ENCODE measurements around the gene CYB5R4. TPM values are rescaled to one million over a fixed set of nuclear protein-coding genes. Genes with fewer than 3 reads are reported as not detected.

Gene CYB5R4
- total and polyA plus RNA-seq, 2 donors (not counting 1 experiment from before 2014, with no cell fraction given): 4.3 to 10.6 TPM

DNA sequence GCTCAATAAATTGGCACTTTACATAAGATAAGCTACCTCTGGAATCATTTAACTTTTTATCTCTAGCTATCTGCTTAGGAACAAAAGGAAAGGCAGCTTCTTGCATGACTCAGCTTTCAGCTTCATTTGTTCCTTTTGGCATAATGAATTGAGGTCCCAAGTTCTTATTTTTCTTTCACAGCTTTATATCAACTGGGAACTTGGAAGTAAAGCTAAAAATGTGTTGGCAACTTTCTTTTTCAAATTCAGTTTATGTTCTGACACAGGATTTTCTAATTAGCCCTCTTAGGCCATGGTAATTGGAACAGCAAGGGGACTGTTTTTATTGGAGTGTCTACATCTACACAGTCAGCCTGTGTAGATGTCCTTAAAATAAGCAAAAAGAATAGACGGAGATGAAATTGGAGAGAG is 118.8 kb downstream of the CYB5R4 start:
- Histone ChIP-seq H3K27me3 (ENCODE audit: control insufficient read depth, insufficient read depth, low read length) (no peaks in the 10 kb centered on the region), H2AFZ (ENCODE audit: low read length) (no peak overlapping the region), H3K9me3 (ENCODE audit: control insufficient read depth, insufficient read depth, low read depth, low read length) (no peaks in the 10 kb centered on the region), H3K79me2 (ENCODE audit: control insufficient read depth, insufficient read depth, low read length) (no peaks in the 10 kb centered on the region), H3K9ac (ENCODE audit: insufficient read depth, low read length) (no peak overlapping the region), H3K4me1 (ENCODE audit: control insufficient read depth, extremely low read depth, insufficient read depth, low read length) (no peaks in the 10 kb centered on the region), H3K4me2 (ENCODE audit: extremely low read depth, insufficient read depth, low read length) (no peak overlapping the region), H3K36me3 (ENCODE audit: control insufficient read depth, insufficient read depth, low read length) (no peaks in the 10 kb centered on the region), H3K4me3 (replicated peaks in 1 of 4; ENCODE audit: control extremely low read depth in 1 of 4, insufficient read depth in 1 of 4, low read depth in 3 of 4, low read length in 4 of 4) (no peak overlapping the region), H3K27ac (ENCODE audit: insufficient read depth, low read length) (no peak overlapping the region), H4K20me1 (ENCODE audit: control insufficient read depth, extremely low read depth, insufficient read depth, low read length) (no peaks in the 10 kb centered on the region)
- no peak for TF ChIP-seq EZH2 (IDR thresholded peaks at IDR 0.05; ENCODE audit: low read length, missing control alignments)
- TF ChIP-seq, protein P1, sequence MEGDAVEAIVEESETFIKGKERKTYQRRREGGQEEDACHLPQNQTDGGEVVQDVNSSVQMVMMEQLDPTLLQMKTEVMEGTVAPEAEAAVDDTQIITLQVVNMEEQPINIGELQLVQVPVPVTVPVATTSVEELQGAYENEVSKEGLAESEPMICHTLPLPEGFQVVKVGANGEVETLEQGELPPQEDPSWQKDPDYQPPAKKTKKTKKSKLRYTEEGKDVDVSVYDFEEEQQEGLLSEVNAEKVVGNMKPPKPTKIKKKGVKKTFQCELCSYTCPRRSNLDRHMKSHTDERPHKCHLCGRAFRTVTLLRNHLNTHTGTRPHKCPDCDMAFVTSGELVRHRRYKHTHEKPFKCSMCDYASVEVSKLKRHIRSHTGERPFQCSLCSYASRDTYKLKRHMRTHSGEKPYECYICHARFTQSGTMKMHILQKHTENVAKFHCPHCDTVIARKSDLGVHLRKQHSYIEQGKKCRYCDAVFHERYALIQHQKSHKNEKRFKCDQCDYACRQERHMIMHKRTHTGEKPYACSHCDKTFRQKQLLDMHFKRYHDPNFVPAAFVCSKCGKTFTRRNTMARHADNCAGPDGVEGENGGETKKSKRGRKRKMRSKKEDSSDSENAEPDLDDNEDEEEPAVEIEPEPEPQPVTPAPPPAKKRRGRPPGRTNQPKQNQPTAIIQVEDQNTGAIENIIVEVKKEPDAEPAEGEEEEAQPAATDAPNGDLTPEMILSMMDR (conservative IDR thresholded peaks at IDR 0.05 in 1 of 2, IDR thresholded peaks at IDR 0.05 in 1 of 2; ENCODE audit: low read depth in 1 of 2, low read length in 2 of 2): no peak
- peak in 1 of 2 donors; percentile 72 for DNase-seq (ENCODE audit: low read depth in 2 of 2)

DNA sequence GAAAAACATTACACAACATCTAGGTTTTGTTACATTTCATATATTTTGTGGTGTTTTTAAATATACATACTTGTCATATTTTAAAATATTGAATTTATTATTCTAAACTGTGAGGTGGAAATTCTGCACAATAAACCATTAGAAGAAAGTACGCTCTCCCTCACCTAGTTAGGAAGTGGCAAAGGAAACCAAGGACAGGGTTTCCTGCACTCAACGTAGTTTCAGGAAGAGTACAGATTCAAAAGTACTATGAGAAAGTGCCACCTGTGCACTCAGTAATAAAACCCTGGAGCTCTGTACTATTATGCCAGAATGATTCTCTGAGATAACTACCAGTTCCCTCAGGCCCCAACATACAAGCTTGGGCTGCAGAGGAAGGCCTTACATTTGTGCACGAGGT is 119.5 kb downstream of the CYB5R4 start:
- no peak for DNase-seq (ENCODE audit: low read depth in 2 of 2)
- H3K4me1 ChIP-seq (ENCODE audit: control insufficient read depth, extremely low read depth, insufficient read depth, low read length): no peaks in the 10 kb centered on the region
- H4K20me1 ChIP-seq (ENCODE audit: control insufficient read depth, extremely low read depth, insufficient read depth, low read length): no peaks in the 10 kb centered on the region
- H3K27me3 ChIP-seq (ENCODE audit: control insufficient read depth, insufficient read depth, low read length): no peaks in the 10 kb centered on the region
- H3K9ac ChIP-seq (ENCODE audit: insufficient read depth, low read length): no peak overlapping the region
- no peaks in the 10 kb centered on the region for H3K9me3 ChIP-seq (ENCODE audit: control insufficient read depth, insufficient read depth, low read depth, low read length)
- no peak overlapping the region for H2AFZ ChIP-seq (ENCODE audit: low read length)
- H3K36me3 ChIP-seq (ENCODE audit: control insufficient read depth, insufficient read depth, low read length): no peaks in the 10 kb centered on the region
- H3K4me3 ChIP-seq (replicated peaks in 1 of 4; ENCODE audit: control extremely low read depth in 1 of 4, insufficient read depth in 1 of 4, low read depth in 3 of 4, low read length in 4 of 4): no peak overlapping the region
- no peak overlapping the region for H3K27ac ChIP-seq (ENCODE audit: insufficient read depth, low read length)
- H3K4me2 ChIP-seq (ENCODE audit: extremely low read depth, insufficient read depth, low read length): no peak overlapping the region
- H3K79me2 ChIP-seq (ENCODE audit: control insufficient read depth, insufficient read depth, low read length): no peaks in the 10 kb centered on the region
- no peak for TF ChIP-seq EZH2 (IDR thresholded peaks at IDR 0.05; ENCODE audit: low read length, missing control alignments)
- TF ChIP-seq, protein P1 (conservative IDR thresholded peaks at IDR 0.05 in 1 of 2, IDR thresholded peaks at IDR 0.05 in 1 of 2; ENCODE audit: low read depth in 1 of 2, low read length in 2 of 2): no peak

- H3K9ac ChIP-seq (ENCODE audit: insufficient read depth, low read length): no peak overlapping the region
- no peak overlapping the region for H3K27ac ChIP-seq (ENCODE audit: insufficient read depth, low read length)
- no peak overlapping the region for H3K4me2 ChIP-seq (ENCODE audit: extremely low read depth, insufficient read depth, low read length)
- H3K4me3 ChIP-seq (replicated peaks in 1 of 4; ENCODE audit: control extremely low read depth in 1 of 4, insufficient read depth in 1 of 4, low read depth in 3 of 4, low read length in 4 of 4): no peak overlapping the region
- TF ChIP-seq EZH2 (IDR thresholded peaks at IDR 0.05; ENCODE audit: low read length, missing control alignments): no peak
- TF ChIP-seq, protein P1 (conservative IDR thresholded peaks at IDR 0.05 in 1 of 2, IDR thresholded peaks at IDR 0.05 in 1 of 2; ENCODE audit: low read depth in 1 of 2, low read length in 2 of 2): no peak
- no peaks in the 10 kb centered on the region for H4K20me1 ChIP-seq (ENCODE audit: control insufficient read depth, extremely low read depth, insufficient read depth, low read length)
- no peak overlapping the region for H2AFZ ChIP-seq (ENCODE audit: low read length)
- no peaks in the 10 kb centered on the region for H3K4me1 ChIP-seq (ENCODE audit: control insufficient read depth, extremely low read depth, insufficient read depth, low read length)
- H3K79me2 ChIP-seq (ENCODE audit: control insufficient read depth, insufficient read depth, low read length): no peaks in the 10 kb centered on the region
- no peak for DNase-seq (ENCODE audit: low read depth in 2 of 2)
- H3K27me3 ChIP-seq (ENCODE audit: control insufficient read depth, insufficient read depth, low read length): no peaks in the 10 kb centered on the region
- H3K9me3 ChIP-seq (ENCODE audit: control insufficient read depth, insufficient read depth, low read depth, low read length): no peaks in the 10 kb centered on the region
- no peaks in the 10 kb centered on the region for H3K36me3 ChIP-seq (ENCODE audit: control insufficient read depth, insufficient read depth, low read length)
Measured at GRCh38 chr6:83984411-83984810, 124.9 kb downstream of the CYB5R4 start.

Measured in fibroblast of lung (primary cell).